ENCODE data around the gene ZNF121.
"Not testable (repeated sequence)": the region's sequence is repeated elsewhere in the genome, so short reads cannot be mapped to it uniquely, and the experiment has no call there.

The ZNF121 gene

GRCh38 chr19:9584073-9584833 is at the start of gene ZNF121:
Gene ZNF121, minus strand, starts transcription at chr19:9584504. Its CDS starts 16,407 bp downstream, at chr19:9568097.
- peak; percentile 87 for DNase-seq

GRCh38 chr19:9627856-9628255 is 43.6 kb upstream of the ZNF121 start:
- no peak for DNase-seq

DNA sequence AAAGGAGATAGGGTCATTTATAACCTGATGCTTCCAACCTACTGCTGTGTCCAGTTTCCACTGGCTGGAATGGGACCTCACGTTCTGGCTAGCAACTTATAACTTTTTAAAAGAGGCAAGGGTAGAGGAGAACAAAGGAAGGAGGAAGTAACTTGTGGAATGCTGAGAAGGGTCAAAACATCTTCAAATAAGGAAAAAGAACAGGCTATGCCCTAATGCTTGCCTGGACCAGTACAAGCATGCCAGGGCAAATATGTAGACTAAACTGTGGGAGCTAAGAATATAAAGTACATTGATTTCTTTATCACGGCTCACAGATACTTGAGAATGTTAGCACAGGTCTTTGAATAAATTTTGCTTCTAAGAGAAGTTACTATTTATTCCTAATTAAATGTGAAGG is 38.2 kb upstream of the ZNF121 start:
- DNase-seq = peak; percentile 2

GRCh38 chr19:9621156-9622037 is 37.1 kb upstream of the ZNF121 start, which contains the start of gene ZNF561:
Gene ZNF561, minus strand, starts transcription at chr19:9621232. Its CDS starts 1,776 bp downstream, at chr19:9619456.
- peak; percentile 91 for DNase-seq

GRCh38 chr19:9620842-9621155 is 36.5 kb upstream of the ZNF121 start:
- DNase-seq = no peak

- no peak for DNase-seq
These were observed 31.5 kb upstream of the ZNF121 start for GRCh38 chr19:9615844-9616243.

- no peak for DNase-seq
These were observed 26.3 kb upstream of the ZNF121 start for GRCh38 chr19:9610484-9611113.

DNA sequence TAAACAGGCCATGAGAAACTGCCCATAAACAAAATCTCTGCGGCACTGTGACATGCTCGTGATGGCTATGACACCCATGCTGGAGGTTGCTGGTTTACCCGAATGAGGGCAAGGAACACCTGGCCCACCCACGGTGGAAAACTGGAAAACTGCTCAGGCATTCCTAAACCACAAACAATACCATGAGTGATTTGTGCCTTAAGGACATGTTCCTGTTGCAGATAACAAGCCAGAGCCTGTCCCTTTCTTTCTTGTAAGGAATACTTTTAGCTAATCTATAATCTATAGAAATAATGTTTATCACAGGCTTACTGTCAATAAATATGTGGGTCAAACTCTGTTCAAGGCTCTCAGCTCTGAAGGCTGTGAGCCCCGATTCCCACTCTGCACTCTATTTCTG is 24.6 kb upstream of the ZNF121 start:
- no peak for DNase-seq

- no peak for DNase-seq
These were observed 12.7 kb upstream of the ZNF121 start for GRCh38 chr19:9597027-9597426.

DNA sequence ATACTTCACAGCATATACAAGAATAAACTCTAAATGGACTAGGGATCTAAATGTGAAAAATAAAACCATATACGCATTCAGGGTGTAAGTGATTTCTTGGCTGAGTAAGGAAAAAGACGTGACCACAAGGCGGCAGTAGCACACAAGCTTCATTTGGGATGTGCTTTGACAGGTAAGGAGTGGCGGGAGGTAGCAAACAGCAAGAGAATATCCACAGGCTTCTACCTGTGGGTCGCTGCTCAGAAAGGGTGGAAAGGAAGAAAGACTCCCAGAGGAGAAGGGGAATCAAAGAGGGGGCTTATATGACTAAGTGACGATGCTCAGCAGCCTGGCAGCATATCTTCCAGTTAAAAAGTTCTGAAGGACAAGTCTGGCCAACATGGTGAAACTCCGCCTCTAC is 2.5 kb upstream of the ZNF121 start:
- DNase-seq = peak; percentile 73

DNA sequence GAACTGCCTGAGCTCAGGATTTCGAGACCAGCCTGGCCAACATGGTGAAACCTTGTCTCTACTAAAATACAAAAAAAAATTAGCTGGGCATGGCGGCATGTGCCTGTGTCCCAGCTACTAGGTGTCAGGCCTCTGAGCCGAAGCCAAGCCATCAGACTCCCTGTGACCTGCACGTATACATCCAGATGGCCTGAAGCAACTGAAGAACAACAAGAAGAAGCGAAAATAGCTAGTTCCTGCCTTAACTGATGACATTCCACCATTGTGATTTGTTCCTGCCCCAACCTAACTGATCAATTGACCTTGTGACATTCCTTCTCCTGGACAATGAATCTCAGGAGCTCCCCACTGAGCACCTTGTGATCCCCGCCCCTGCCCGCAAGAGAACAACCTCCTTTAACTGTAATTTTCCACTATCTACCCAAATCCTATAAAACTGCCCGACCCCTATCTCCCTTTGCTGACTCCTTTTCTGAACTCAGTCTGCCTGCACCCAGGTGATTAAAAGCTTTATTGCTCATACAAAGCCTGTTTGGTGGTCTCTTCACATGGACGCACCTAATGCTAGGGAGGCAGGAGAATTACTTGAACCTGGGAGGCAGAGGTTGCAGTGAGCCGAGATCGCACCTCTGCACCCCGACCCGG is 2.1 kb downstream of the ZNF121 start:
- not testable (repeated sequence) for DNase-seq

DNA sequence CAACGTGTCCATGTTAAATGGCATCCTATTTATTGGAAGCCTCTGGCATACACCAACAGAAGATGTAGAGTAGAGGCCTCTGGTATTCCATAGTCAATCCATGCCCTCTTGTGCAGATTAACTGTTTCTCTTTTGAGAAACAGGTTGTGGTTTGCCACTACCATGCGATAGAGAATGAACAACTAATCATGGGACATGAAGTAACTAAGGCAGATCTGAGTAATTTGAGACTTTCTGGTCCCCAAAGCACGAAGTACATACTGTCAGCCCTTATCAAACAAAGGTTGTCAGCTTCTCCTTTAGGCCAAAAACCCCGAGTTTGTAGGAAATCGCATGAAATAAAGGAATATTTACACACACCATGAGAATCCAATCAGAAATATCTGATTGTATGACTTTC is 3.6 kb downstream of the ZNF121 start:
- no peak for DNase-seq

DNA sequence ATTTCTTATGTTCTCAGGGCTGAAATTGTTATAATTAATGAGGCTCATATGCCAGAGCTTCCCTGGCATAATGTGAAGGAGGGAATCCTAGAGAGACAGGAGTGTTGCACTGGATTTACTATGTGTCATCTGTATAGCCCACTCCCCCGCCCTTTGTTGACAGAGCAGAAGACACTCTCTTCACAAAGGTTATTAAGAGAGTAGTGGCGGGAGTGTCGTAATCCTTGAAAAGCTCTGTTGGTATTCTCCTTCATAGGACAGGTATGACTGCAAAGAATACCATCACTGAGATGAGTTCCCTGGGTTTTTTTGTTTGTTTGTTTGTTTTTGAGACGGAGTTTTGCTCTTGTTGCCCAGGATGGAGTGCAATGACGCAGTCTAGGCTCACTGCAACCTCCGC is 14.0 kb downstream of the ZNF121 start:
- DNase-seq = no peak

GRCh38 chr19:9566729-9567128 is 17.6 kb downstream of the ZNF121 start:
- DNase-seq = peak; percentile 23

GRCh38 chr19:9565900-9566705 is 18.2 kb downstream of the ZNF121 start:
- DNase-seq = no peak

DNA sequence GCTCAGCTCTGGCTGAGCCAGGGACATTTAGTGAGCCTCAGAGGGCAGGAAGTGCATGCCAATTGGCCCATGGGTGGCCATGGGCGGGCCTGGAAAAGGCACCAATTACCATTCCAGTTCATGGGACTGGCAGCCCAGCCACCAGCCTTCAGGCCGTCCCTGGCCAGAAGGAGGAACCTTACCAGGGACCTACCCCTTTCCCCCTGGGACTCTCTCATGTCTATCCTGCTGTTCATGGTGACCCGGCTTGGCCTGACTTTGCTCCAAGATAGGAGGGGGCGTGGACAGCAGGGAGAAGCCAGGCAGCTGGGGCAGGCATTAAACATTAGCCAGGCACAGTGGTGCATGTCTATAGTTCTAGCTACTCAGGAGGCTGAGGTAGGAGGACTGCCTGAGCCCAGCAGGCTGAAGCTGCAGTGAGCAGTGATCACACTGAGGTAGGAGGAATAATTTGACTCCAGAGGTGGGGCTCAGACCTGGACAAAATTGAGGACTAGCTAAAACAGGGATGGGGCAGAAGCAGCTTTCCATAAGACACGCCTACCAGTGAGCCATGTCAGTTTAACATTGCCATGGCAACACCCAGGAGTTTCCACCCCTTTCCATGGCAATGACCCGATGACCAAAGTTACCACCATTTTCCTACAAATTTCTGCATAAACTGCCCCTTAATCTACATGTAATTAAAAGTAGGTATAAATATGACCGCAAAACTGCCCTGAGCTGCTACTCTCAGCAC is 31.6 kb downstream of the ZNF121 start:
- no peak for DNase-seq

DNA sequence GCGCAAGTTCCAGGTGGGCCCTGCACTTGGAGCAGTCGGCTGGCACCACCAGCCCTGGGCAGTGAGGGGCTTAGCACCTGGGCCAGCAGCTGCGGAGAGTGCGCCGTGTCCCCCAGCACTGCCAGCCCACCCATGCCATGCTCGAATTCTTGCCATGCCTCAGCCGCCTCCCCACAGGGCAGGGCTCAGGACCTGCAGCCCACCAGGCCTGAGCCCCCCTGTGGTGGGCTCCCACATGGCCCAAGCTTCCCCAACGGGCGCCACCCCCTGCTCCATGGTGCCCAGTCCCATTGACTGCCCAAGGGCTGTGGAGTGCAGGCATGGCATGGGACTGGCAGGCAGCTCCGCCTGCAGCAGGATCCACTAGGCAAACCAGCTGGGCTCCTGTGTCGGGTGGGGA is 36.4 kb downstream of the ZNF121 start:
- no peak for DNase-seq

GRCh38 chr19:9541281-9541680 is 43.0 kb downstream of the ZNF121 start:
- not testable (repeated sequence) for DNase-seq

DNA sequence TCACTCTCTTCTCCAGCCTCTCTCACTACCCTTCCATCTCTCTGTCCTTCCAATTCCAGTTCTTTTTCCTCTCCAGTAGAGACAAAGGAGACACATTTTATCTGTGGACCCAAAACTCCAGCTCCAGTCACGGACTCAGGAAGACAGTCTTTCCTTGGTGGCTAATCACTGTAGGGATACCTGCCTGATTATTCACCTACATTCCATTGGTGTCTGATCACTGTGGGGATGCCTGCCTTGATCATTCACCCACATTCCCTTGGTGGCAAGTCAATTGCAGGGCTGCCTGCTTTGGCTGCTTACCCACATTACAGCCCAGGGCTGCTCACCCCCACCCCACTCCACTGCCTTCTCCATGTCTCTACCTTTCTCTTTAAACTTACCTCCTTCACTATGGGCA is 44.4 kb downstream of the ZNF121 start:
- not testable (repeated sequence) for DNase-seq

DNA sequence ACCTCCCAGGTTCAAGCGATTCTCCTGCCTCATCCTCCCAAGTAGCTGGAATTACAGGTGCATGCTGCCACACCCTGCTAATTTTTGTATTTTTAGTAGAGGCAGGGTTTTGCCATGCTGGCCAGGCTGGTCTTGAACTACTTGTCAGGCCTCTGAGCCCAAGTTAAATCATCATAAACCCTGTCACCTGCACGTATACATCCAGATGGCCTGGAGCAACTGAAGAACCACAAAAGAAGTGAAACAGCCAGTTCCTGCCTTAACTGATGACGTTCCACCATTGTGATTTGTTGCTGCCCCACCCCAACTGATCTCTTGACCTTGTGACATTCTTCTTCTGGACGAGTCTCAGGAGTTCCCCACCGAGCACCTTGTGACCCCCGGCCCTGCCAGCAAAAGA is 45.1 kb downstream of the ZNF121 start:
- DNase-seq = not testable (repeated sequence)

All from suppressor macrophage treated with lipopolysaccharide for 4 hours (primary cell).